ENCODE results near the gene OR2G2.

OR2G2 gene, protein sequence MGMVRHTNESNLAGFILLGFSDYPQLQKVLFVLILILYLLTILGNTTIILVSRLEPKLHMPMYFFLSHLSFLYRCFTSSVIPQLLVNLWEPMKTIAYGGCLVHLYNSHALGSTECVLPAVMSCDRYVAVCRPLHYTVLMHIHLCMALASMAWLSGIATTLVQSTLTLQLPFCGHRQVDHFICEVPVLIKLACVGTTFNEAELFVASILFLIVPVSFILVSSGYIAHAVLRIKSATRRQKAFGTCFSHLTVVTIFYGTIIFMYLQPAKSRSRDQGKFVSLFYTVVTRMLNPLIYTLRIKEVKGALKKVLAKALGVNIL

DNA sequence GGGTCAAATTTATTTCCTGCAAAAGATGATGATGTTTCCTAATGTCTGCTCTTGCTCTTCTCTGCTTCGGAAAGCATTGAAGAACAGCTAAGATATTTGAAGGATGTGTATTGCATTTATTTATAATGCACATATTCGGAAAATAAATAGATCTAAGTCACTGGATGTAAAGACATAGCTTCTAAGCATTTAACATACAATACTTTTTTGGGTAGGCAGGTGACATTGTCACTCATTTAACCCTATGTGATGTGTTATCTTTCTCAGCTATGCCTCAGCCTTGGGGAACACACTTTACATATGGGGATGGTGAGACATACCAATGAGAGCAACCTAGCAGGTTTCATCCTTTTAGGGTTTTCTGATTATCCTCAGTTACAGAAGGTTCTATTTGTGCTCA is at the start of gene OR2G2:
TSS of gene OR2G2 (plus strand) at position 301 of the 400 bp plus-strand sequence. CDS start at position 301, 0 bp downstream.
- no peak for DNase-seq (ENCODE audit: low read depth)

DNA sequence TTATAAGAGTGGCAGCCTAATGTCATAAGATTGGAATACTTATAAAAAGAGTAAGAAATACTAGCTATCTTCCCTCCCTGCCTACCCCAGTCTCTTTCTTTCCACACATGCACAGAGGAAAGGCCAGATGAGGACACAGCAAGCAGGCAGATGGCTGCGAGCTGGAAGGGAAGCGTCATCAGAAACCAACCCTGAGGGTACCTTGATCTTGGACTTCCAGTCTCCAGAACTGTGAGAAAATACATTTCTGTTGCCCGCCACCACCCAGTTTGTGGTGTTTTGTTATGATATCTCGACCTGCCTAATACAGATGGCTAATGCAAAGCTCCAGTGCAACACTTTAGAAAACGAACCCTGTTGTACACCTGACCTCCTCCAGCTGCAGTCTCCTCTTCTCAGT is 49.6 kb upstream of the OR2G2 start:
- no peak for DNase-seq (ENCODE audit: low read depth)

DNA sequence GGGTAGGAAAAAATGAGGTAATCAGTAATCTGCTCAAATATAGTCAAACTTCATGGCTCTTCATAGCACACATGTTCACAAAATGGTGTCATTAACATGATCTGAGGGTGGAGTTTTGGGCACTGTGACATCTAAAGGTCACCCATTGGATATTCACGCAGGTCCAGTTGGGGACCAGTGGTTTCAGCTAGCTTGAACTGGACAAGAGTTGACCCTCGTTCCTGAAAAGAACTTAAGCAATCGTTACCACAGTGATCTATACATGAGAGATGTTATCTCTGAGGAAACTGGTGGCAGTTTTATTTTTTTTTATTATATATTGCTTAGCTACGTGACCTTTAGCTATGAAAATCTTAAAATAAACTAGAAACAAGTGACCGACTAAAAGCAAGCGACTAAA is 48.9 kb upstream of the OR2G2 start:
- DNase-seq (ENCODE audit: low read depth) = no peak

DNA sequence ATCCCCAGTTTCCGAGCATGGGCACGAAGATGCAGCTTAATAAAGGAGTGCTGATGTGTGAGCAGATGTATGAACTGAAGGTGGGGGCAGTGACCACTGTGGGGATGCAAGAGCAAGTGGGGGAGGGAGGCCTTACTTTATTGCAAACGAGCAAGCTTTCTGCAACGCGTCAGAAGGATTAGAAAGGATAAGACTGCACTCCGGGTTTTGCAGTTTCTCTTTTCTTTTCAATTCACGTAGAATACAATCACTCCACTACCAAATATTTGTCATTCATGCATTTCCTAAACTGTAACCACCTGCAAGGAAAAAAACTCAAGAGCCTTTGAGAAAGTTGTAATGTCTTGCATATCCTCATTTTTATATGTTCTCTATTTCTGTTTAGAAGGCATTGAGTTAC is 47.6 kb upstream of the OR2G2 start:
- no peak for DNase-seq (ENCODE audit: low read depth)

DNA sequence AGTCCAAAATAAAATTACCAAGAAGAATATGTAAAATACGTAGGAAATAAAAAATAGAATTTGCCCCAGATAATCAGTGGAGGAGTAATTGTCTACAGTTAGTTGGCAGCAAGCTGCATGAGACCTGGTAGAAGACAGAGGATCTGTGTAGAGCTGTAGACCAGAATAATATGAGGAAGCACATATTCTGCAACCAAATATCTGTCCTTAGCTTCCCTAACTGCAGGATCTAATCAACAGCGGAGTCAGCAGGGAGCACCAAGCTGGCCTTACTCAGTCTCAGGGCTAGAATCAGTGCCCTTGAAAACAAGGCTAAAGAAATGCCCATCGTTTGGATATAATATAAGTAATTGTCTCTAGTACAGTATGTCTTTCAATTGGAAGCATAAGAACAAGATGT is 45.3 kb upstream of the OR2G2 start:
- DNase-seq (ENCODE audit: low read depth) = no peak

DNA sequence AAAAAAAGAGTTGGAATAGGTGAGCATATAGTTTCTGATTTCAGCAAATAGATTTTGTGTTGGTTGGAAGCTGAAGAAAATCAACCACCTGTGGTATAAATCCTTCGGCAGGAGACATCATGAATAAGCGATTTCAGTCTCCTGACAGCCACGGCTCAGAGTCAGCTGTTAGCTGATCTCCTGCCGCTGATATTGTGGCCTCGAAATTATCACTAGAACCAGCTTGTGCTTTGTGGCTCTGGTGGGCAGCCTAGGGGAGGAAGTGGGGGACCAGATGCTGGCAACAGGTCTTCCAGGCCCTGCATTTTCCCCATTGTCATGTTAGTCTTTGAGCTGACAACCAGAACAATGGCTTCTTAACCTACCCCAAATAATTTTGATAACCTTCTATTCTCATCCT is 40.1 kb upstream of the OR2G2 start:
- DNase-seq (ENCODE audit: low read depth) = no peak

DNA sequence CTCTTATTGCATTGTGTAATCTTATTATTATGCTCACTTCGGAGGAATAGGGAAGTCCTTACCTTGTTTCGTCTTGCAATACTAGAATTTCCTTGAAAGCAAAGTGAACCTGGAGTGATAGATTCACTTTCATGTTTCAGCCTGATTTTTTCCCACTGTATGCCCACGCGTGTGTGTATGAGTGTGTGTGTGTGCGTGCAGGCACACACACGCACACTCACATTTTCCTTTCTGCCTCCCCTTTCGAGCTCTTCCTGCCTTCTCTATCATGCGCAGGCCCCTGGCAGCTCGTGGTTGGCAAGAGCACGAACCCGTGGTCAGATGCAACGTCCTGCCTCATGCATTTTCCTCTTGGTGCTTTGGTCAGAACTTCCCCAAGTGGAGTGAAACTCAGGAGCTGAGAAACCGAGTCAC is 39.4 kb upstream of the OR2G2 start, which contains the start of gene GCSAML:
TSS of gene GCSAML (plus strand) at position 366 of the 414 bp plus-strand sequence. CDS start 58 bp downstream, outside the sequence.
- DNase-seq (ENCODE audit: low read depth) = no peak

DNA sequence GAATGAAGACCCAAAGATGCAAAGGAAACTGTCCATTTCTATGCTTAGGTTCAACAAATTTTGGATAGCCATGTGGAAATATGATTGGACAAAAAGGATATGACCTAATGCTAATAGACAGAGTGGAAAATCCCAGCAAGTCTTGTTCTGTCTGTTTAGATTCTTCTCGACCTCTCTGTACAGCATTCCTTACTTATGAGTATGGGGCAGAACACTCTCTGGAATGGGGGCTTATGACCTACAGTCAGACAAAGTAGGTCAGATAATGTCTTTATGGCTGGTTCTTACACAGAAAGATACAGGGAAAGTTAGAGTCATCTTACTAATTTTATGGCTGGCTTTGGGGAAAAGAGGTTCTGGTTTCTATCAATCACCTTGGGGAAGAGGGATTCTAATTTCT is 36.4 kb upstream of the OR2G2 start:
- DNase-seq (ENCODE audit: low read depth) = no peak

DNA sequence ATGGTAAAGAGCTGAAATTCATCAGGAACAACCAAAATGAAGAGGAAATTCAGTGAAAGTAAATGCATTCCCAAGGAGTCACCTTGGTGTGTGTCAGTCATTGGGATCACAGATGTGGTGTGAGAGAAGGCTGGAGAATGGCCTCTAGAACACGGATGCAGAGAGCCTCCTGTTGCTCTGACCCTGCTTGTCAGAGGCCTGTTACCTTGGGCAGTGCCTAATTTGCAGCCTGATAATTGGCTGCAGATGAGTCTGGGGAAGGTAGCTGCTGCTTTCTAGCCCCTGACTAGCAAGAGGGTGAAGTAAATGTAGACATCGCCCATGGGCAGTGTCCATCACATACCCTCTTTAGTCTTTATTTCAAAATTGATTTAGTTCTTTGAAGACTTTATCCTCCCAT is 35.9 kb upstream of the OR2G2 start:
- no peak for DNase-seq (ENCODE audit: low read depth)

DNA sequence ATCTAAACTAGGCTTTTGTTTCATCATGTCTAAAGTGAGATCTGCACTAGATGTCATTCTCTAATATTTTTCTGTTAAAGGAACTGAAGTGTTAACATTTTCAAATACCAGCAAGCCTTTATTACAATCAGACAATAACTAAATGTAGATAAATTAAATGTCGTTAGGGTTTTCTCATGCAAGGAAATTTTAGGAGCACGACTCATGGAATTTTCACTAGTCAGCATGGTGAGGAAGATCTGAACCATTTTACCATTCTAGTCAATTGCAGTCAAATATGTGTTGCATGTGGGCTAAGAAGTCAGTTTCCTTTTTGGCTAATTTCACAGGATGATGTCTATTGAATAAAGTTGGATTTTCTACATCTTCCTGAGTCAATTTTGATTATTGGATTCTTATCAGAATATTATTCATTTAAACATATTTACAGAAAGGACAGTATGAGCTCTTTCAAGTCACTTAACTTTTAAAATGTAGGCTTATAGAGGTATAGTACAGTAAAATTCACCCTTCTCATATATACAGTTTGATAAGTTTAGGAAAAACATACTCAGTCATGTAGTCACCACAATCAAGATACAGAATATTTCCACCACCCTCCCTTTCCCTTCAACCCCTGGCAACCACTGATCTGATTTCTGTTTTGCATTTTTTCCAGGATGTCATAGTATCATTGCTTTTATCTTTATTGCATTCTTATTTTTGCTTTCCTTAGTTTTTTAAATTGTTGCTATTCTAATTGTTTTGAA is 30.1 kb upstream of the OR2G2 start:
- no peak for DNase-seq (ENCODE audit: low read depth)

DNA sequence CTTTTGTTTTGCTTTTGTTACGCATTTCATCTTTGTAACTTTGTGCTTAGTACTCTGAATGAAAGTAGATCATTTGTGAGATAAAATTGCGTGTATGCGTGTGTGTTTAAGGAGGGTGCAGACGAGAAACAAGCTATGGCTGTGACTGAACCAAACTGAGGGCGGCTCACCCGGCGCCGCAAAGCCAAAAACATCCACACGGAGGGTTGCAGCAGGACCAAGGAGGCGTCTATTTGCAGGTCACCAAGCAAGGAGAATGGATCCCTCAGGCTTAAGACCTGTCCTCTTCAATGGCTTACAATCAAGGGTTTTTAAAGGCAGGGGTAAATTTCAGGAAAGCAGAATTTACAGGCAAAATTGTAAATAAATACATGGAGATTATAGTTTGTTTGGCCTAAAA is 26.4 kb upstream of the OR2G2 start:
- no peak for DNase-seq (ENCODE audit: low read depth)

DNA sequence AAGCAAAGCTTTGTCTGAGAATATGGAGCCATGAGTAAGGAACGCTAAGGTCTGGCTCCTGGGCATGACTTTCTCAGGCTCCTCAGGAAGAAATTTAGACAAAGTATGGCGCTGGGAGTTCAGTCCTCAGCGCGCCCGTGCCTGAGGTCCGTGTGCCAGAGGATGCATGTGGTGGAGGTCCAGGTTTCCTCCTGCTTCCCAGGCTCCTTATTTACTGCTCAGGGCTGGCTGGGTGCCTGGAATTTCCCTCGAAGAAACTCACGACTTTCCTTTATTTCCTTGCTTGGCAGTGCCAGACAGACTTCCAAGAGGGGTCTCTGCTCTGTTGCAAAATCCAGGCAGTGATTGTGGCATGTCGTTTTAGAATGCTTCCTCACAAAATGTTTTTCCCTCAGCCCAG is 26.0 kb upstream of the OR2G2 start:
- no peak for DNase-seq (ENCODE audit: low read depth)

DNA sequence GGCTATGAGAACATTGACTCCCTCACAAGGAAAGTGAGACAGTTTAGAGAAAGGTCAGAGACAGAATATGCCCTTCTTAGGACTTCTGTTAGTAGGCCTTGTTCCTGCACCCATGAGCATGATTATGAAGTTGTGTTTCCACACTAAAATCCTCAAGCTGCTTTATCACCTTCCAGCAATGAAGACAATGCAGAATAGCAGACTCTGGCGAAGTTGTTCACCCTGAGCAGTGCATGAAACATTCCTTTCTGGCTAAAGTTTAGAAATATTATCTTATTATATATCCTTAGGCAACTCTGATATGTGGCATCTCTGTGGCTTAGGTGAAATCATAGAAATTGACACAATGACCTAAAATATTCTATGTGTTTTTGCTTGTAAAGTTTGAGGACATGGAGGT is 13.9 kb upstream of the OR2G2 start:
- no peak for DNase-seq (ENCODE audit: low read depth)

DNA sequence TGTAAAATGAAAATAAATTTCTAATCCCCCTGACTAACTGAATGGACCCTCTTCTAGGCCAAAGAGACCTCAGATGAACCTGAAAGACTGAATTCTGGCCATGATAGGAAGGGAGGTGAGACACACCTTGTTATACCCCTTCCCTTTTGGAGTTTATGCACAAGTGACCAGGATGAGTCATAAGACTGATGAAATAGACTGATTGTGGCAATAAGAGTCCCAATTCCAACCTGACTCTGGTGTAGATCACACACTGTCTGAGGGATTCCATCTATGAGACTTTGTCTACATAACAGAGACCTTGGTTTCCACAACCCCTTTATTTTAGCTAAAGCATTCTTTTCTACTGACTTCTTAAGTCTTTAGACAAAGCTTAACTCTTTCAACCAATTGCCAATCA is 13.5 kb upstream of the OR2G2 start:
- no peak for DNase-seq (ENCODE audit: low read depth)

DNA sequence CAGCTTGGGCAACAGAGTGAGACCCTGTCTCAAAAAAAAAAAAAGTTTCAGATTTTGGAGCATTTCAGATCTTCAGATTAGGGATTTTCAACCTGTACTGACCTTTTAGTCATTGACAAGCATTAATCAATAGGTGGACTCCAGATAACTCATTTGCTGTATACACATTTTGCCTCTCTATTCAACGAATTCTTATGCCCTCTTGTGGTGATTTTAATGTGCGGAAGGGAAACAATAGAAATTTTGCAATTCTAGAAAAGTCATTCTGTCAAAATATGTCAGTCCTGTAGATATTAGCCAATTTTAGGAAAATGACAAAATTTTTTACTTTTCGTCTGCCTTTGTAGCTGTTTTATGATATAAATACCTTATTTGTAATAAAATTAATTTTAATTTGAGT is 11.6 kb upstream of the OR2G2 start:
- no peak for DNase-seq (ENCODE audit: low read depth)

DNA sequence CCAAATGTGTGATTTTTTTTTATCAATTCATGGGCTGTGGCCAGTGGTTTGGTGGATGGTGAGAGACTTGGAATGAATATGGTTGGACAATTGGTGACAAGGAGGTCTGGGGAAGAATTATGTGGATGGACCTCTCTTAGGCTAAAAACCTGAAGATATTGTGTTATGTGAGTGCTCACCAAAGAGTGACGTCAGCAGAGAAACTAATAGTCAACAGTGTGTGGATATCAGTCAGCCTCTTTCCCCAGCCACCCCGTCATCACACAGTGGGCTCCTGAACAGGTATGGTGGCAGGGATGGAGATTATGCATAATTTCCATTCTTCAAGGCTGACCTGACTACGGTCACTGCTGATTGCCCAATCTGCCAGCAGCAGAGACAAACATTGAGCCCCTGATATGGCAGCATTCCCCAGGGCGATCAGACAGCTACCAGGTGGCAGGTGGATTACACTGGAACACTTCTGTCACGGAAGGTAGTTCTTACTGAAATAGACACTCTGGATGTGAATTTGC is 9.2 kb upstream of the OR2G2 start:
- no peak for DNase-seq (ENCODE audit: low read depth)

DNA sequence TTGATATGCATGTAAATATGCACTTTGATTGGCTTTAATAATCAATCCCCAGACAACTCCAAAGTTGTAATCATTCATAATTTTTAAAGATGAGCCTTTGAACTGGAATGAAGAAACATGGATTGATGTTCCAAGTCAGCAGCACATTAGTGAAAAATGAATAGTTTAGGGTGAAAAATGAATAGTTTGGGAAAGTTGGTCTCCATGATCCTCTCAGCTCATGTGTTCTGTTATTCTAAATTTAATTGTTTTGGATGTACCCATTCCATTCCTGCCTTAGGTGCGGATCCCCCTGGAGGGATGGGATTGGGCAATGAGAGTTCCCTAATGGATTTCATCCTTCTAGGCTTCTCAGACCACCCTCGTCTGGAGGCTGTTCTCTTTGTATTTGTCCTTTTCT is 17.1 kb downstream of the OR2G2 start, which contains the start of gene OR2G3:
TSS of gene OR2G3 (plus strand) at position 301 of the 400 bp plus-strand sequence. CDS start at position 301, 0 bp downstream.
- no peak for DNase-seq (ENCODE audit: low read depth)

DNA sequence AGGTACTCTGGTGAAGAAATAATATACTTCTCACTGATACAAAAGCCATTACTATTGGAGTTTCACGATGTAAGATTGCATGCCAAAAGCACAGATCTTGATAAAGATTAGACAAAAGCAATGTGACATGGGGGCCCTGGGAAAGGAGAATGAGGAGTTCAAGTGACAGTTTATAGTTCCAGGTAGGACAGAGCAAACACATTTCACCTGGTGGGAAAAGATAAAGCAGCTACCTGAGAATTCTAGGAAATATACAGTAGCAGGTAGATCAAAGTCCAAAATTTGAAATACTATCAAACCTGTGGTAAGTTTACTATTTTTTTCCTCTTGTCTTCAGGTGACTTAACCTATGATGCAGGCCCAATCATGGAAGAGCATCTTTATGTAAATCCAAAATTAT is 25.2 kb downstream of the OR2G2 start:
- DNase-seq (ENCODE audit: low read depth) = no peak

DNA sequence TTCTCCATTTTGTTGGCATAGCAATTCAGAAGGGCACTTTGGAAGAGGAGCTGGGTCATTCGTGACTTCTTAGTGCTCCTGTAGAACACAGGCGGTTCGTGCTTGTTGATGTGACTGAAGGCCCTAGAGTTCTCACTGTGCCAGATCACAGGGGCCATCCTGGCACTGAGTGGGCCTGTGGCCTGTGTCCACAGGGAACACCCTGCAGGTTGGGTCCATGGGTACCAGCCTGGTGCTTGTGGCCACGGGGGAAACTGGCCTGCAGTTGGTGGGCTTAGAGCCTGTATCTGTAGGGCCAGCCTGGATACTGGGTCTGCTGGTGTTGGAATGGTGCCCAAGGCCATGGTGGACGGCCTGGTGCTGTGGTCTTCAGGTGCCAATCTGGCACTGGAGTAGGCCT is 26.5 kb downstream of the OR2G2 start:
- no peak for DNase-seq (ENCODE audit: low read depth)

DNA sequence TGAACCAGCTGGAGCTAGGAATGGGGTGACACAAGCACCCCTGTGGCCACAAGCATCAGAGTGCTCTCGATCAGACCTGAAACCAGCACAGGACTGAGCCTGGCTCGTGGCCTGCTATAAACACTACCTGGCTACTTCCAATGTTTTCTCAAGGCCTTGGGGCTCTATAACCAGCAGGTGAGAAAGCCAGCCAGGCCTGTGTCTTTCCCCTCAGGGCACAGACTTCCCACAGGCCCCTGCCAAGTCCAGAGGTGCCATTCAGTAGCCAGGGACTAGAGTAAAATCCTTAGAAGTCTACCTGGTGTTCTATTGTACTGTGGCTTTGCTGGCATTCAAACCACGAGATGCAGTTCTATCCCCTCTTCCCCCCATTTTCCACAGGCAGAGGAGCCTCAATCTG is 39.8 kb downstream of the OR2G2 start:
- DNase-seq (ENCODE audit: low read depth) = no peak

DNA sequence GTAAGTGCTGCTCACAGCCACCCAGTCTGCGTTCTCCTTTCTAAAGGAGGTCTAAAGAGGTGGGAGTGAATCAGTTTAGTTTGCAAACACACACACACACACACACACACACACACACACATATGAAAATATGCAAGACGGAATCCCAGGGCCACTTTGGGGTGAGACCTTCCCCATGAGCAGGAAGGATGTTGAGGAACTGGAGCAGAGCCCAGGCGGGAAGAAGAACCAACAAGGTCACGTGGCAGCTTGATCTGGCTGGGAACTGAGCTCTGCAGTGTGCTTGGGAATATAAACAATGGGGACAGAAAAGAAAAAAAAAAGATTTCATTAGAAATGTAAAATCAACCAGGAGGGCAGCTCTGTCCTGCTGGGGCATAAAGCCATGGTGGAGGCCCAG is 49.9 kb downstream of the OR2G2 start:
- DNase-seq (ENCODE audit: low read depth) = no peak

DNA sequence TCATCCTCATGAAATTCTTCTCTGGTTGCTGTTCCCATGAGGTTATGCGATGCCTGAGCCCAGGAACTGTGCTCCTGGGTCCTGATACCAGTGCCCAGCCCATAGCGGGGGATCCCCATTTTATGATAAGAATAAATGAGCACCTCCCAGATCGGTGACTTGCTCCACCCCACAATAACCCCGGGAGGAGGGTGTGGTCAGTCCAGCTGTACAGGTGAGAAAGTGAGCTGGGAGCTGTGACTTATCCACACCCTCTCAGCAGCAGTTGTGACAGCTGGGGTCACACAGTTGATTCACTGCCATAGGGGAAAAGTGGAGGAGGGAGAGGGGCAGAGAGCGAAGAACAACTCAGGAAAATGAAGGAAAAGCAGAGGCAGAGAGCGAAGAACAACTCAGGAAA is 50.6 kb downstream of the OR2G2 start:
- DNase-seq (ENCODE audit: low read depth) = no peak
